HepG2 (cell line): Measurements from ENCODE around the gene SLC5A4. TPM values are rescaled to one million over a fixed set of nuclear protein-coding genes. Genes with fewer than 3 reads are reported as not detected.

Experiments
- ARNT2 ChIP-seq: sonication (generic); formaldehyde crosslinking; IDR thresholded peaks from 2 replicates; pipeline ENCODE4 v1.8.0; 2022; ENCODE audit warnings: mild to moderate bottlenecking, low read depth, missing genetic modification reagents, moderate library complexity
- HDAC2 ChIP-seq: sonication (generic); formaldehyde crosslinking; IDR thresholded peaks from 2 replicates; pipeline ENCODE4 v1.4.0; 2020; ENCODE audit warnings: missing genetic modification reagents
- HES4 ChIP-seq: sonication (generic); formaldehyde crosslinking; IDR thresholded peaks from 2 replicates; pipeline ENCODE4 v1.9.0; 2021; ENCODE audit warnings: mild to moderate bottlenecking, missing genetic modification reagents, borderline replicate concordance
- HOXA9 ChIP-seq: sonication (generic); formaldehyde crosslinking; IDR thresholded peaks from 2 replicates; pipeline ENCODE4 v1.8.1; 2022; ENCODE audit warnings: missing genetic modification reagents, mild to moderate bottlenecking, moderate library complexity, borderline replicate concordance
- MIER3 ChIP-seq: IDR thresholded peaks from 2 replicates; pipeline ENCODE4 v1.6.1; 2016; ENCODE audit warnings: missing compliant biosample characterization, borderline replicate concordance
- NBN ChIP-seq: fragments of 450-650 bp; conservative IDR thresholded peaks from 2 replicates; pipeline ENCODE4 v1.6.1; 2017
- NFKB2 ChIP-seq: sonication (generic); formaldehyde crosslinking; IDR thresholded peaks from 2 replicates; pipeline ENCODE4 v1.4.0; 2020; ENCODE audit warnings: missing genetic modification reagents, borderline replicate concordance
- NR3C1 ChIP-seq: sonication (generic); formaldehyde crosslinking; IDR thresholded peaks from 2 replicates; pipeline ENCODE4 v1.4.0; 2020; ENCODE audit warnings: missing genetic modification reagents
- RARA ChIP-seq: IDR thresholded peaks from 2 replicates; pipeline ENCODE4 v1.6.1; 2016; ENCODE audit warnings: missing genetic modification reagents, missing compliant biosample characterization
- RFX1 ChIP-seq: fragments of 450-650 bp; IDR thresholded peaks from 2 replicates; pipeline ENCODE4 v1.6.1; 2017
- ZFP62 ChIP-seq: sonication (generic); formaldehyde crosslinking; IDR thresholded peaks from 2 replicates; pipeline ENCODE4 v1.4.0; 2020; ENCODE audit warnings: missing genetic modification reagents
- ZNF335 ChIP-seq: sonication (generic); formaldehyde crosslinking; IDR thresholded peaks from 2 replicates; pipeline ENCODE4 v1.4.0; 2020; ENCODE audit warnings: missing genetic modification reagents
- ZNF33B ChIP-seq: sonication (generic); formaldehyde crosslinking; IDR thresholded peaks from 2 replicates; pipeline ENCODE4 v1.5.1; 2020; ENCODE audit warnings: mild to moderate bottlenecking, missing genetic modification reagents
- ZNF34 ChIP-seq: sonication (generic); formaldehyde crosslinking; IDR thresholded peaks from 2 replicates; pipeline ENCODE4 v1.4.0; 2020; ENCODE audit warnings: mild to moderate bottlenecking, missing genetic modification reagents, borderline replicate concordance
- ZNF773 ChIP-seq: sonication (generic); formaldehyde crosslinking; IDR thresholded peaks from 2 replicates; pipeline ENCODE4 v1.4.0; 2020; ENCODE audit warnings: missing genetic modification reagents, borderline replicate concordance
- polyA plus RNA-seq, 8 experiments: library from polyadenylated mRNA; depleted of rRNA in 3 of 8; stranded (reverse) in 7 of 8; unstranded in 1 of 8; fragments of >200 nt; fragmentation: Illumina TruSeq in 4 of 8; extraction: Trizol in 4 of 8; gene quantifications; 2 replicates each; pipeline versions ENCODE4 v1.2.1 to v1.2.3, GENCODE V29; 2011 to 2016; ENCODE audit warnings: low read depth in 4 of 8, missing spikeins in 1 of 8, mixed read lengths in 1 of 8; ENCODE audit not compliant: insufficient read depth in 1 of 8
- total RNA-seq, 5 experiments: library from RNA; depleted of rRNA; stranded (reverse); fragments of >200 nt; fragmentation: Illumina TruSeq; extraction: Trizol; gene quantifications; 2 replicates each; pipeline ENCODE4 v1.2.3, GENCODE V29; 2016; ENCODE audit warnings: low read depth in 1 of 5
- TF ChIP-seq, protein P1 (sequence below): sonication (generic); formaldehyde crosslinking; IDR thresholded peaks from 2 replicates; pipeline ENCODE4 v1.8.0; 2022; ENCODE audit warnings: missing genetic modification reagents, mild to moderate bottlenecking, inconsistent platforms, borderline replicate concordance
- TF ChIP-seq, protein P2 (sequence below): fragments of 450-650 bp; IDR thresholded peaks from 2 replicates; pipeline ENCODE4 v1.6.1; 2017
- TF ChIP-seq, protein P3 (sequence below): IDR thresholded peaks from 2 replicates; pipeline ENCODE4 v1.6.1; 2016; ENCODE audit warnings: low read depth, control low read depth
- TF ChIP-seq, protein P4 (sequence below): sonication (generic); formaldehyde crosslinking; IDR thresholded peaks from 2 replicates; pipeline ENCODE4 v1.4.0; 2020; ENCODE audit warnings: mild to moderate bottlenecking, missing genetic modification reagents
- TF ChIP-seq, protein P5 (sequence below): sonication (generic); formaldehyde crosslinking; IDR thresholded peaks from 2 replicates; pipeline ENCODE4 v1.4.0; 2020; ENCODE audit warnings: missing genetic modification reagents, mild to moderate bottlenecking, borderline replicate concordance
- TF ChIP-seq, protein P6 (sequence below): sonication (generic); formaldehyde crosslinking; IDR thresholded peaks from 2 replicates; pipeline ENCODE4 v1.8.1; 2023; ENCODE audit warnings: missing genetic modification reagents, mild to moderate bottlenecking, borderline replicate concordance
- TF ChIP-seq, protein P7 (sequence below): IDR thresholded peaks from 2 replicates; pipeline ENCODE4 v1.6.1; 2016; ENCODE audit warnings: mild to moderate bottlenecking
- TF ChIP-seq, protein P8 (sequence below): sonication (generic); formaldehyde crosslinking; IDR thresholded peaks from 2 replicates; pipeline ENCODE4 v1.4.0; 2020; ENCODE audit warnings: missing genetic modification reagents

The SLC5A4 gene
- total and polyA plus RNA-seq, 2 of the 13 experiments (the other 11 are each of a cell fraction or from before 2014, with no cell fraction given) = not detected

DNA sequence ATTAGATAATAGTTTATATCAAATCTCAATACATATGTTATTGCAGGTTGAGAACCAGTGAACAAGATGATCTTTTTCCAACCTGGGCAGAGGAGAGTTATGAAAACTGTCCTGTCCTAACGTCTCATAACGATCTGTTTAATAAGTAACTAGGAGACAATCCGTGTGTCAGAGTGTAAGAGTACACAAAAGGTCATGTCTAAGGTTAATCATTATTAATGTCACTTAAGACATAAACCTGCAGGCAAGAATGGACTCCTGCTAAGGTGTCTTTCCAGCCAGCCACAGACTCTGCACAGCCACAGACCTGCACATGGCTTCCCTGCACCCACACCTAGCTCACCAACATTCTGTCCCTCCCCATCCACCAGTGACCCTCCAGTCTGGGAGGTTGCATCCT, 10.1 kb downstream of the SLC5A4 start (continued):
- TF ChIP-seq, protein P1, sequence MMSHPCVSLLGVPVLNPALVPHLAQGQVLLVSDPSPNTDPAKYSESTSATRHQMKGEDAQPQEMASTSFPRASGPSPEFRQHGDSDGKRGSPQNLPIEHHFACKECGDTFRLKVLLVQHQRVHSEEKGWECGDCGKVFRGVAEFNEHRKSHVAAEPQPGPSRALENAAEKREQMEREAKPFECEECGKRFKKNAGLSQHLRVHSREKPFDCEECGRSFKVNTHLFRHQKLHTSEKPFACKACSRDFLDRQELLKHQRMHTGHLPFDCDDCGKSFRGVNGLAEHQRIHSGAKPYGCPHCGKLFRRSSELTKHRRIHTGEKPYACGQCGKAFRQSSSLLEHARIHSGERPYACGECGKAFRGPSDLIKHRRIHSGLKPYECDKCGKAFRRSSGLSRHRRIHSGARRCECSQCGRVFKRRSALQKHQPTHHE = no peak
- TF ChIP-seq, protein P2, sequence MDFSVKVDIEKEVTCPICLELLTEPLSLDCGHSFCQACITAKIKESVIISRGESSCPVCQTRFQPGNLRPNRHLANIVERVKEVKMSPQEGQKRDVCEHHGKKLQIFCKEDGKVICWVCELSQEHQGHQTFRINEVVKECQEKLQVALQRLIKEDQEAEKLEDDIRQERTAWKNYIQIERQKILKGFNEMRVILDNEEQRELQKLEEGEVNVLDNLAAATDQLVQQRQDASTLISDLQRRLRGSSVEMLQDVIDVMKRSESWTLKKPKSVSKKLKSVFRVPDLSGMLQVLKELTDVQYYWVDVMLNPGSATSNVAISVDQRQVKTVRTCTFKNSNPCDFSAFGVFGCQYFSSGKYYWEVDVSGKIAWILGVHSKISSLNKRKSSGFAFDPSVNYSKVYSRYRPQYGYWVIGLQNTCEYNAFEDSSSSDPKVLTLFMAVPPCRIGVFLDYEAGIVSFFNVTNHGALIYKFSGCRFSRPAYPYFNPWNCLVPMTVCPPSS = no peak
- TF ChIP-seq HES4 (CRISPR knock-in tag) (no peak), RFX1 (no peak), NR3C1 (CRISPR knock-in tag) (no peak), NFKB2 (CRISPR knock-in tag) (no peak), ZNF33B (CRISPR knock-in tag) (no peak), ARNT2 (no peak), ZNF335 (no peak), HOXA9 (CRISPR knock-in tag) (no peak), ZFP62 (CRISPR knock-in tag) (no peak), NBN (no peak), ZNF773 (CRISPR knock-in tag) (no peak), HDAC2 (CRISPR knock-in tag) (peak; percentile 13; the same call in 1 of the 2 replicates), RARA (CRISPR knock-in tag) (peak; percentile 49; the same call in 1 of the 2 replicates), ZNF34 (CRISPR knock-in tag) (no peak), MIER3 (CRISPR knock-in tag) (no peak)
- TF ChIP-seq, protein P3, sequence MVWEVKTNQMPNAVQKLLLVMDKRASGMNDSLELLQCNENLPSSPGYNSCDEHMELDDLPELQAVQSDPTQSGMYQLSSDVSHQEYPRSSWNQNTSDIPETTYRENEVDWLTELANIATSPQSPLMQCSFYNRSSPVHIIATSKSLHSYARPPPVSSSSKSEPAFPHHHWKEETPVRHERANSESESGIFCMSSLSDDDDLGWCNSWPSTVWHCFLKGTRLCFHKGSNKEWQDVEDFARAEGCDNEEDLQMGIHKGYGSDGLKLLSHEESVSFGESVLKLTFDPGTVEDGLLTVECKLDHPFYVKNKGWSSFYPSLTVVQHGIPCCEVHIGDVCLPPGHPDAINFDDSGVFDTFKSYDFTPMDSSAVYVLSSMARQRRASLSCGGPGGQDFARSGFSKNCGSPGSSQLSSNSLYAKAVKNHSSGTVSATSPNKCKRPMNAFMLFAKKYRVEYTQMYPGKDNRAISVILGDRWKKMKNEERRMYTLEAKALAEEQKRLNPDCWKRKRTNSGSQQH = no peak
- TF ChIP-seq, protein P4, sequence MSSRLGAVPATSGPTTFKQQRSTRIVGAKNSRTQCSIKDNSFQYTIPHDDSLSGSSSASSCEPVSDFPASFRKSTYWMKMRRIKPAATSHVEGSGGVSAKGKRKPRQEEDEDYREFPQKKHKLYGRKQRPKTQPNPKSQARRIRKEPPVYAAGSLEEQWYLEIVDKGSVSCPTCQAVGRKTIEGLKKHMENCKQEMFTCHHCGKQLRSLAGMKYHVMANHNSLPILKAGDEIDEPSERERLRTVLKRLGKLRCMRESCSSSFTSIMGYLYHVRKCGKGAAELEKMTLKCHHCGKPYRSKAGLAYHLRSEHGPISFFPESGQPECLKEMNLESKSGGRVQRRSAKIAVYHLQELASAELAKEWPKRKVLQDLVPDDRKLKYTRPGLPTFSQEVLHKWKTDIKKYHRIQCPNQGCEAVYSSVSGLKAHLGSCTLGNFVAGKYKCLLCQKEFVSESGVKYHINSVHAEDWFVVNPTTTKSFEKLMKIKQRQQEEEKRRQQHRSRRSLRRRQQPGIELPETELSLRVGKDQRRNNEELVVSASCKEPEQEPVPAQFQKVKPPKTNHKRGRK (CRISPR knock-in tag) = no peak
- TF ChIP-seq, protein P5, sequence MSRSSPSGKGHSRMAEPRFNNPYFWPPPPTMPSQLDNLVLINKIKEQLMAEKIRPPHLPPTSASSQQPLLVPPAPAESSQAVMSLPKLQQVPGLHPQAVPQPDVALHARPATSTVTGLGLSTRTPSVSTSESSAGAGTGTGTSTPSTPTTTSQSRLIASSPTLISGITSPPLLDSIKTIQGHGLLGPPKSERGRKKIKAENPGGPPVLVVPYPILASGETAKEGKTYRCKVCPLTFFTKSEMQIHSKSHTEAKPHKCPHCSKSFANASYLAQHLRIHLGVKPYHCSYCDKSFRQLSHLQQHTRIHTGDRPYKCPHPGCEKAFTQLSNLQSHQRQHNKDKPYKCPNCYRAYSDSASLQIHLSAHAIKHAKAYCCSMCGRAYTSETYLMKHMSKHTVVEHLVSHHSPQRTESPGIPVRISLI = no peak
- TF ChIP-seq, protein P6, sequence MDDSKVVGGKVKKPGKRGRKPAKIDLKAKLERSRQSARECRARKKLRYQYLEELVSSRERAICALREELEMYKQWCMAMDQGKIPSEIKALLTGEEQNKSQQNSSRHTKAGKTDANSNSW = no peak
- TF ChIP-seq, protein P7, sequence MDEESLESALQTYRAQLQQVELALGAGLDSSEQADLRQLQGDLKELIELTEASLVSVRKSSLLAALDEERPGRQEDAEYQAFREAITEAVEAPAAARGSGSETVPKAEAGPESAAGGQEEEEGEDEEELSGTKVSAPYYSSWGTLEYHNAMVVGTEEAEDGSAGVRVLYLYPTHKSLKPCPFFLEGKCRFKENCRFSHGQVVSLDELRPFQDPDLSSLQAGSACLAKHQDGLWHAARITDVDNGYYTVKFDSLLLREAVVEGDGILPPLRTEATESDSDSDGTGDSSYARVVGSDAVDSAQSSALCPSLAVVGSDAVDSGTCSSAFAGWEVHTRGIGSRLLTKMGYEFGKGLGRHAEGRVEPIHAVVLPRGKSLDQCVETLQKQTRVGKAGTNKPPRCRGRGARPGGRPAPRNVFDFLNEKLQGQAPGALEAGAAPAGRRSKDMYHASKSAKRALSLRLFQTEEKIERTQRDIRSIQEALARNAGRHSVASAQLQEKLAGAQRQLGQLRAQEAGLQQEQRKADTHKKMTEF (CRISPR knock-in tag) = no peak
- TF ChIP-seq, protein P8, sequence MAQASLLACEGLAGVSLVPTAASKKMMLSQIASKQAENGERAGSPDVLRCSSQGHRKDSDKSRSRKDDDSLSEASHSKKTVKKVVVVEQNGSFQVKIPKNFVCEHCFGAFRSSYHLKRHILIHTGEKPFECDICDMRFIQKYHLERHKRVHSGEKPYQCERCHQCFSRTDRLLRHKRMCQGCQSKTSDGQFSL (CRISPR knock-in tag) = no peak
